Hindlimb muscle (tissue), 1 donor: ENCODE measurements around the gene ELN. TPM values are rescaled to one million over a fixed set of nuclear protein-coding genes. Genes with fewer than 3 reads are reported as not detected.

Experiments used
- DNase-seq: peaks from one replicate; pipeline ENCODE4 v3.0.0-alpha.2; 2013
- polyA plus RNA-seq: library from polyadenylated mRNA; unstranded; fragments of 120-200 nt; gene quantifications from one replicate; pipeline ENCODE4 v1.2.1, GENCODE V29; 2013; ENCODE audit not compliant: insufficient read length

ELN gene
- polyA plus RNA-seq, 1 donor = 87.1 TPM

DNA sequence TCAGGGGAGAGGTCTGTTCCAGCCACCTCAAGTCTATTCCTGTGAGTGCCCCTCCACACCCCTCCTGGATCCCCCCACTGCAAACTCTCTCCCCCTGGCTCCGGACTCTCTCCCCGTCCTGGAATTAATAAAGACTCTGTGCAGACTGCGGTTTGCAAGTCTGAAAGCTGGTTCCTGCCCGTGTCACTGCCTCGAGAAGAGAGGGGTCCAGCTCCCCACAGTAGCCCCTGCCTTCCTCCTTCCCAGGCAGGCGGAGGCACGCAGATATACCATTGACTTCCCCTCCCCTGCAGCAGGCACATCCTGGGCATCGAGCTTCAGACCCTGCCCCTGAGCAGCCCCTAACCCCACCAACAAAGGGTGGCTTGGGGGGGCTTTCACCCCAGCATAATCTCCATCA is 2.2 kb upstream of the ELN start:
- DNase-seq = no peak

DNA sequence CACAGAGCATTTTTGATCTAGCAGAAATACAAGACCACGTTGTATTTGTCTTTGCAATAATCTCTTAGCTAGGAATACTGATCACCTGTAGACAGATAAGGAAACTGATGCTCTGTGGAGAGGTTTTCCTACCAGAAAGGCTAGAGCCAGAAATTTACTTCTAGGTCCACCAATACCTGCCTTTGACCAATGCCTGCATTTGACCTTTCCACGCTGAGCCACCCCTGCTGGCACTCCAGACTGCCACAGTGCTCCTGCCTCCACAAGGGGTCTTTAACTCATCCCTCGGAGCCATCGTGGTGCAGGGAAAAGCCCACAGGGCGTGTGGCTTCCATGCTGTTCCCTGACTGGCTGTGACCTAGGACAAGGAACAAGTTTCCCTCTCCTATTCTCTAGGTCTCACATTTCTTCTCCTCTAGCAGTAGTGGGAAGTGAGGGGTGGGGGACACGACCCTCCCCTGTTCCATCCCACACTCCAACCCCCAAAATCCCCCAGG is 1.5 kb upstream of the ELN start:
- DNase-seq = no peak

DNA sequence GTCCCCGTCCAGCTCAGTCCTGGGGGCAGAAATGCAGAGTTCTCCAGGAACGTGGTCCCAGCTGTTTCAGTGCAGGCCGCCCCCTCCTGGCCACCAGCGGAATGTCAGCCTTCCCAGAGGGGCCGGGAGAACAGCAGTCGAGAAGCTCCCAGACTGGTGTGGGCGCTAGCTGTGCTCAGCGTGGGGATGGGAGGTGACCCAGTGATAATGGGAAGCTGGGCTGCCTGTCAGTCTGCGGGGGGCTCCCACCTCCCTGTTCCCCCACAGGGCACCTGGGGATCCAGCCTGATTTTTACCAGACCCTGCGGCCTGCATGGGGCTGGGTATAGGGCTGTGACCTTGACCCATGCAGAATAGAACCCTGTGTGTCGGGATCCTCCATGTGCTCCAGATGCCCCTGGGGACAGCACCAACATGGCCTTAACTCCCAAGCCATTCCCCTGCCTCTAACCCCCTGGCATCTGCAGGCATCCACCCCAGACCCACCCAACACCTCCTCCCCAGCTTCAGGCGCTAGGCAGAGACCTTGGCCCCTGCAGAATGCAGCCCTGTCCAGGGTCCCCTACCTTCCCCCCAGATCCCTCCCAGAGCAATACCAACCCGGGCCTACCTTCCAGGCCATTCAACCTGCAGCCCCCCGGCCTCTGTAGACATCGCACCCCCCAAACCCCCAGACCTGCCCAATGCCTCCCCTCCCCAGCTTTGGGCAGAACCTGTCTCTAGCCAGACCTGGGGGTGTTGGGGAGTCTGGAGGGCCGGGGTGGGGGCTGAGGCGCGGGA is 880 bp upstream of the ELN start:
- DNase-seq = peak; percentile 83

DNA sequence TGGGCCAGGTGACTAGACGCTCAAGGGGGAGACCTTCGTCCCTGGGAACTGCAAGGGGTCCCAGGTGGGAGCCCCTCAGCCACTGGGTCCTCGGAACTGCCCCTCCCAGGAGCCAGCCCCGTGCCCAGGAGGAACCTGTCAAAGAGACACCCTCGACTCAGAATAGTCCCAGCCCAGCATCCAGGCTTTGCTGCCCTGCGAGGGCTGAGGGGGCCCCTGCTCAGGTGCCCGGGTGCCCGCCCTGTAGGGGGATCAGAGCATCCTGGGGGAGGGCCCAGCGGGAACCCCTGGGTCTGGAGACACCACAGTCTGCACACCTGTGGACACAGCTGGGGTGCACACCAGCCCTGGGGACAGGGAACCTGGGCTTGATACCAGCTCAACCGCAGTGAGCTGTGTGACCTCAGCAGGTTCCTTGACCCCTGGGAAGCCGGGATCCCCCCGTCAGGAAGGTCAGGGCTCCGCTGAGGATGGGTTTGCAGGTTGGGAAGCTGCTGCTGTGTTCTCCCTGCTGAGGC is 407 bp downstream of the ELN start:
- no peak for DNase-seq

DNA sequence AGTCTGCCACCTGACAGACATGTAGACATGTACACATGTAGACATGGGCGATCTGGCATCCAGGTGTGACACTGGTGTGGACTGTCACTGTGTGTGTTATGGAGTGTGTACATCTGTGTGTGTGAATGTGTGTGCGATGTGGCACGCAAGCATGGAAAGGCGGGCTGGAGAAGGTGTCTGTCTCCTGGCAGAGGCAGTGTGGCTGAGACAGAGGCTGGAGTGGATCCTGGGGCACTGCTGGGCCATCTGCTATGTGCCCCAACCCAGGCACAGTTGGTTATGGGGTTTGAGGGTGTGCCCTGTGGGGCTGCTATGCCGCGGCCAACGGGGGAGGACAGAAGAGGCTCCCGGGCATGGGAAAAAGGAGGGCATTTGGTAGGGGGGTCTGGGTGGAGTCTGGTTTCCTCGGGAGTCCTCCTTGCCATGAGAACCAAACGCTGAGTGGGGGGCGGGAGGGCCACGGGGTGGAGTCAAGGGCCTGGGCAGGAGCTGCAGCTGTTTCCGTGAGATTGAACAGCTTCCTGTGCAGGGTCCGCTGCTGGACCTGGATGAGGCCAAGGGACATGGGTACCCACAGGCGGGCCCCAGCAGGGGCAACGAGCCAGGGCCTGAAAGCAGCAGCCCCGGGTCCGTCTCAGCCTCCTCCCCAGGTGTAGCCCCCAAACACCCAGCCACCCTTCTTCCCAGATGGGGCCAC is 1.3 kb downstream of the ELN start:
- no peak for DNase-seq

DNA sequence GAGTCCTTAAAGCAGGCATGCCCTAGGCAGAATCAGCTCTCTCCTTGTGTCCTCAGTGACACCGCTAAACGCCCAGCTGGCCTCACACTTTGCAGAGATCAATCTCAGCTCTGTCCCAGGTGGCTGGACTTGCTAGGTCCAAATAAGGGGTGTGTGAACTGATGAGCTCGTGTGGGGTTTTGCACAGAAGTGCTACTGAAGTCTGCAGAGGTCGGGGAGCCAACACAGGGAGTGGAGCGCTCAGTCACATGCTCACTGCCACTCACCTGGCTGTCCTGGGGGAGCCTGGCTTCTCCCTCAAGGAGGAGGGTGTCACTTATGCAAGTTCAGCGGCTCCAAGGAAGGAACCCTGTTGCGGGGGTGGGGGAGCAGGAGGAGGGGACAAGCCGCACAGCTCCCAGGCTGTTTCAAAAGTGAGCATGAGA is 2.0 kb downstream of the ELN start:
- DNase-seq = no peak

DNA sequence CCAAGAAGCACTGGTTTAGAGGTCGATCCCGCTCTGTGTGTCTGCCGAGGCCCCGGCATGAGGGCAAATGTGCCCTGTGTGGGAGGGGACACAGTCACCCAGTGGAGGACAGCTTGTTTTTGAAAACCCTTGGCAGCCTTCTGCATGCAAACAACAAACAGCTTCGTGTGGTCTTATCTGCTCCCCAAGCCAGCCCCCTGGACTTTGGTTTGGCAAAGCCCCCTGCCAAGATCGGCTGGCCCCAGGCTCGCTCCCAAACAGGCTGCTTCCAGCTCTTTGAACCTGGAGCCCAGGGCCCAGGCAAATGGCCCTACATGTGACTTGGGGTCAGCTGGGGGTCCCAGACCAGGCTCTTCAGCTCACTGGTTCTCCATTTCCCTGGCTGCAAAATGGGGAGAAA is 2.9 kb downstream of the ELN start:
- DNase-seq = no peak

DNA sequence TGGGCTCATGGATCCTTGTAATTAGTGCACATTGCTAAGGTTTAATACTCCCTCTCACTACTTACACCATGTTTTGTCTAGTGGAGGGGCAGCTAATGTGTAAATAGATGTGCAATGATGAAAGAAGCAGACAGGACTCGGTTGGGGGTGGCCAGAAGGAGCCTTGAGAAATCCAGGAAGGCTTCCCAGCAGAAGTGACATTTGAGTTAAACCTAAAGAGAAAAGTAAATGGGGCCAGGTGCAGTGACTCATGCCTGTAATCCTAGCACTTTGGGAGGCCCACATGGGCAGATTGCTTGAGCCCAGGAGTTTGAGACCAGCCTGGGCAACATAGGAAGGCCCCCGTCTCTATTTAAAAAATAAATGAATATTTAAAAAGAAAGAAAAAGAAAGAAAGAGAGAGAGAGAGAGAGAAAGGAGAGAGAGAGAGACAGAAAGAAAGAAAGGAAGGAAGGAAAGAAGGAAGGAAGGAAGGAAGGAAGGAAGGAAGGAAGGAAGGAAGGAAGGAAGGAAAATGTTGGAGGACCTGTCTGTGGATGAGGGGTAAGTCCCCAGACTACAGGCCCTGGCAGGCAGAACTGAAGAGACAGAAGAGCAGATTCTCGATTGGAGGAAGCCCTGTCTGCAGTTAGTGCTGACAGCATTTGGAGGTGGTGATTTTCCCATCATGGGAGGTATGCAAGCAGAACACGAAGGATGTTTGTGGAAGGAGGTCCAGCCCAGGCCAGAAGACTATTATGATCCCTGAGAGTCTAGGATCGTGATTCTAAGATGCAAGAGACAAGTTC is 3.6 kb downstream of the ELN start:
- DNase-seq = no peak

DNA sequence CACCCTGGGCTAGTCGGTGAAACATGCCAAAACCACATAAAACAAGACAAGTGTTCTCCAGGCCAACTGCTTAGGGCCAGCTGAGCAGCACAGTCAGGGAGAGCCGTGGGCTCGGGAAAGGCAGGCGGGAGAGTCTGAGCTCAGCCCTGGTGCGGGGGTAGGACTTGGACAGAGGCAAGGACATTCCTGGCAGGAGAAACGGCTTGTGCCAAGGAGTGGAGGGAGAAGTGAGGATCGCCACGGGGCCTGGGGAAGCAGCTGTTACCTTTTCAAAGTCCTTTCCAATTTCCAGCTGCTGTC is 4.2 kb downstream of the ELN start:
- peak; percentile 60 for DNase-seq

DNA sequence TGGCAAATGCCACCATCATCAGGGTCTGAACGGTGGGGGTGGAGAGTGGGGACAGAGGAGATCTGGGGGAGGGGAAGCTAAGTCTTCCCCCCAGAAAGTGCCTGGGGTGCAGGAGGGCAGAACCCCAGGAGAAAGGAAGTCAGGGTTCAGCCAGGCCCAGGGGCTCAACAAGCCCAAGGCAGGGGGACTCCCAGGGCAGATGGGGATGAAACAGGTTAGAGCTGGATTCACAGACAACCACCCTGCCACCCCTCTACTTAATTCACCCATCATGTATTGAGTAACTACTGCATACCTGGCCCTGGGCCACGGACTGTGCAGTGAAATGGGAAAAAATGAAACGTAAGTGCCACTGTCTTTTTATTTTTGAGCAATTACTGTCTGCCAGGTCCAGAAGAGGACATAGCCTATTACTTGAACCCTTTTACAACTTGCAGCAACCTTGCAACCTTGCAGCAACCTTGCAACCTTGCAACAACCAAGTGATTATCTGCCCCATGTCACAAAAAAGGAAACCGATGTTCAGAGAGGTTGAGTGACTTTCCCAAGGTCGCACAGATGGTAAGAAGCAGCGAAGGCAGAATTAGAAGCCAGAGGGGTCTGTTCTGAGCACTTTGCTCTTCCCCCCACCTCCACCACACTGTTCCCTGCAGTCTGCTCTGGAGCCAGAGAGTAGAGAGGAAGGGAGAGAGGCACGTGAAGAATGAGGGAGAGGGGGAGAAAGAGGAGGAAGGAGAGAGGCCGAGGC is 4.8 kb downstream of the ELN start:
- no peak for DNase-seq

DNA sequence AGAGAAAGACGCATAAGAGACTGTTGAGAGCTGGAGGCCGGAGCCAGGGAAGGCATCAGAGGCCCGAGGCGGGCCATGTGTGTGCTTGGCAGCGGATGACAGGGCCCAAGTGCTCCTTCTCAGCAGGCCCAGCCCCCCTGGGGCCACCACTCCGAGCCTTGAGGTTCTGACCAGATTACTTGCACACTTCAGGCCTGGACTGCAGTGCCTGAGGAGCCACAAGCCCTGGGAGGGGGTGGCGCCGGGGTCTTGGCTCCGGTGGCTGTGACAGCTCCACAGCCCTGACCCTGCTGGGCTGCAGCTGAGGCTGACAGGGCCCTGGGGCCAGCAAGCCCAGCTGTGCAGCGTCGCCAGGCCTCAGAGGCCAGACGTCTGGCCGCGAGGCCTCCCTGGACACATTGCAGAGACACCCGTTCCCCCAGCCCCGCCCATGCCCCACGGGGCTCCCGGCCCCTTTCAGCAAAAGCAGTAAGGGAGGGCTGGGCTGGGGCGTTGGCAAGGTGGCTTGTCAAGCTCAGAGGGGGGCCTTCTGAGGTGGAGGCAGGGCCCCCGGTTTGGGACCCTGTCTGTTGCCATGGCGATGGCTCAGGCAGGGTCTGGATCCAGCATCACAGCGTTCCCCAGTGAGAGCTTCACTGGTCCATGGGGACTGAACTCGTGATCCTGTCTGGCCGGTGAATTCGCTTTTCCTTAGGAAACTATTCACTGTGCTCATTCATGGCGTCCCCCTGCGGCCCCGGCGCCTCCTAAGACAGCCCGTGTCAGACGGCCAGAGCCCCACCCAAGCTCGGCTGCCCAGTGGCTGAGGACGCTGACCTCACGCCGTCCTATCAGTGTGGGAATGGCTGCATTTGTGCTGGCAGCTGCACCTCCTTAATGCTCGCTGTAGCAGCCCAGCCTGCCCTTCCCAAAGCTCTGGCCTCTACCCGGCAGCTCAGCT is 5.7 kb downstream of the ELN start:
- peak; percentile 55 for DNase-seq

DNA sequence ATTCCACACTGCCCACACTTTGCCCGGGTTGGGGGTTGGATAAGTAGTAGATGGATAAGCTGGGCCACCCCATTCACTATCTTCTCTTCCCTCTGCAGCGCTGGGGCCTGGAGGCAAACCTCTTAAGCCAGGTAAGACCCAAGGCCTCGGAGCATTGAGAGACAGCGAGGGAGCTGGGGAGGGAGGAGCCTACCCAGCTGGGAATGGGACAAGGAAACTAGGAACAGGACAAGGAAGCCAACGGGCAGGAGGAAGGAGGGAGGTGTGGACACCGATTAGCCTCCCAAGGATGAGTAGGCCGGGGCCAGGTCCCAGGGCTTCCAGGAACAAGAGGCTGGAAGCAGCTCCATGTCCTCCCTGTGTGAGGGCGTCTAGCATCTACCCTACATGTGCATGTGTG is 9.6 kb downstream of the ELN start:
- no peak for DNase-seq

DNA sequence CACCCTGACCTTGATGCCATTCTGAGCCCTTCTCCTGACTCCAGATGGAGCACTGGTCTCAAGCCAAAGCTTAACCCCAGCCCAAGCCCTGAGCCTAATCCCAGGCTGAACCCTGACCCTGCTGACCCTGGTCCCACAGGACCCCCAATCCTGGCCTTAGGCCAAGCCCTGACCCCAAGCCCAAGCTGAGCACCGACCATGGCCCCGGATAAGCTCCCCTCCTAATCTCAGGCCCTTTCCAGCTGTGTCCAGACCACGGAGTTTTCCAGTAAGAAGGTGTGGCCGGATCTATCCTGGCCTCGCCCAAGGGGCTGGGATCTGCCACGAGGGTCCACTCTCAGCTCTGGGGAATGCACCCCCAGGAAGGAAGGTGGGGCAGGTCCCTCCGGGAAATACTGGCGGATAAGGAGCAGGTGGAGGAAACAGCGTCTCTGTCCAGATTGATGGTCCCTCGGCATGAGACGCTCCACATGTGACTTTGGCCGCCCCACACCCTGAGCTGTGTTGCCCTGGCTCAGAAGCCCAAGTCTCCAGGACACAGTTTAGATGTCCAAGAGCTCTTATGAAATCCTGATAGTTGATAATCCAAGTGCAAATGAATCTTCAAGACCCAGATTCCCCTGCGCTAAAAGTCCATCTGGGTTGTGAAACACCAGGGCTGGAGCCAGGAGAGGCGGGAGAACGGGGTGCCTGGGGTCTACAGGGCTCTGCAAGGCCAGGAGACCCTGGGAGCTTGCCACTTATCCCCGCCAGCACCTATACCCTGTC is 10.4 kb downstream of the ELN start:
- no peak for DNase-seq

DNA sequence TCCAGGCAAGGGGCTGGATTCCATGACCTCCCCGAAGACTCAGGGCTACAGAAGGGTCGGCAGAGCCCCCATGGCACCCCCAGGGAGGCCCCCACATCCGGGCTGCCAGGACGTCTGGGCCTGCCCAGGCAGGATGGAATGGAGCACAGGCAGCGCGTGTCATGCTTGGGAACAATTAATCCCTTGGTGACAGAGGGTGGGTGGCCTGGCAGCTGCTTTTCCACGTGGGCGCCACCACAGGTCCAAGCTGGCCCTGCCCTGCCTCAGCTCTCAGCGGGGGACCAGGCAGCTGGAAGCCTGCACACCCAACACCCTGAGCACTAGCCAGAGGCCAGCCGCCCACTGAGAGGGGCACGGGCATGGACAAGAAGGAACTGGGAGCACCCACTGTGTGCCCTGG is 11.4 kb downstream of the ELN start:
- no peak for DNase-seq

DNA sequence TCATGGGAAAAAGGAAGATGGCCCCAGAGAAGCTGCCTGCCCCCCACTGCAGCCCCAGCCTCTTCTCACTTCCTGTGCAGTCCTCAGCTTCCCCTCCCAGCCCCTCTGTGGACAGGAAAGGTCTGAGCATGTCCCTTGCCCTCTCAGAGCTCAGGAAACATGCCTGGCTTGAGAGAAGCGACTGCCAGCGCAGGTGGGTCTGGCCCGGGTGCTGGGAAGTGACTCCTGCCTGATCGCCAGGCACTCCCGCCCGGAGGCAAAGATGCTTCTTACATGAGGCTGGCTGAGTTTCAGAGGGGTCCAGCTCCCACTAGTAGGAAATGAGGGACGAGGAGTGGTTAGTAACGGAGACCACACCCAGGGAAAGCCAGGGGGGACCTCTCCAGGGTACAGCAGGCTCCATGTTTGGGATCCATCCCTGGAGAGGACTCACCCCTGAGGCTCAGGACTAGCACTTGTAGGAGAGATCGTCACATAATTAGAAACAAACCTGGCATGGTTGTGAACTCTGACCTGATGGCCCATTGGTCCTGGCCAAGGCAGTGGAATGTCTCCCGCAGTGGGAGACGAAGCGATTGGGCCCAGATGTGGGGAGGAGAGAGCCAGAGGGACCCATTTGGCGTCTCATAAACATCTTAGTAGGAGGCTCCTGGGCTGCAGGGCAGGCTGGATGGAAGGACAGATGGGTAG is 12.3 kb downstream of the ELN start:
- no peak for DNase-seq

DNA sequence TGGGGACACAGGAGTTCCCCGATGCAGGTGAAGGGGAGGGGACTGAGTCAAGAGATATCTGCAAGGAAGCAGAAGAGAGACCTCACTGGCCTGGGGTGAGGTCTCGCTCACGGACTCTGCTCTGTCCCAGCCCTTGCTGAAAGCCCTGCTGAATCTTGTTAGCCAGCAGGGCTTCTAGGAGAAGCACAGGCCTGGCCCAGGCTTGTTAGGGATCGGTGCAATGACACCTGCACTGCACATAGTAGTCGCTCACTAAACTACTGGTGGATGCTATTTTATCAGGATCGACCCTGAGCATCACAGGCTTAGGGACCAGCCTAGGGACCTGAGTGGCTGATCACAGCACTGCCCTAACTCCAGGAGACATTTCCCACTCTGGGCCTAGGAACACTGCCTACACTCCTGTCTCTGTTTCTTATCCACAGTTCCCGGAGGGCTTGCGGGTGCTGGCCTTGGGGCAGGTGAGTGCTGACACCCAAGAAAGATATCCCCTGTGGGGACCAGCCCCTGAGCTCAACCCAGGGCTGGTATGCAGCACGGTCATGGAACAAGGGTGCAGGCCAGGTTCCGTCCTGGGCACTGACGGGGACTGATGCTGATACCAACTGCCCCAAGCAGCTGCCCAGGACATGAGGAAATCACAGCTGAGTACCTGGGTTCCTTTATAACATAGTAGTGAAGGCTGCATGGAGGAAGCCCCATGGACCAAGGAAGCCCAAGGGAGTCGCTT is 13.0 kb downstream of the ELN start:
- no peak for DNase-seq

DNA sequence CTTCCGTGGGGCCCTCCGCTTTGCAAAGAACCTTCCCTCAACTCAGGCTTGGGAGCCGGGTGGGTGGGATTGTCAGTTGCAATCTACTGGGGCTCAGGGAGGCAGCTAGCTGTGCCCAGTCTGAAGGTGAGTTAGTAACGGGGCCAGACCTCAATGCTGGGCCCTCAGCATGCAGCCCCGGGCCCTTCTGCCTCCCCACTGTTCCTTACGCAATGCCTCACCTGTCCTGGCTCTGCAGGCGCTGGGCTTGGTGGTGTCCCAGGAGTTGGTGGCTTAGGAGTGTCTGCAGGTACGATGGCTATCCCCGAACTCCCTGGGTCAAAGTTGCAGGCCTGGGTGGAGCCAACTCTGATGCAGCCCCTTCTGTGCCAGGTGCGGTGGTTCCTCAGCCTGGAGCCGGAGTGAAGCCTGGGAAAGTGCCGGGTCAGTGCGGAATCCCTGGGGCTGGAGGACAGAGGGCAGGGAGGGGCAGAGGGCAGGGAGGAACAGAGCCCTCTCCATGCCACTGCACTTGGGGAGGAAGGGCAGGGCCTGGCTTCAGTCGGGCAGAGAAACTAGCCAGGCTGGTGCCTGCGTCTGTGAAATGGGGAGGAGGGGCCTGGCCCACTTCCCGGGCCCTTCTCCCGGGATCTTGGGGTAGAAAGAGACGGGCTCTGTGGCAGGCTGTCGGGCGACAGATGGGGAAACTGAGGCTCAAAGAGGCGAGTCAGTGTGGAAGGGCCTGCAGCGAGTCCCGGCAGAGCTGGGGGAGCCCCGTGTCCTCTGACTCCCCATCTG is 15.0 kb downstream of the ELN start:
- DNase-seq = no peak

DNA sequence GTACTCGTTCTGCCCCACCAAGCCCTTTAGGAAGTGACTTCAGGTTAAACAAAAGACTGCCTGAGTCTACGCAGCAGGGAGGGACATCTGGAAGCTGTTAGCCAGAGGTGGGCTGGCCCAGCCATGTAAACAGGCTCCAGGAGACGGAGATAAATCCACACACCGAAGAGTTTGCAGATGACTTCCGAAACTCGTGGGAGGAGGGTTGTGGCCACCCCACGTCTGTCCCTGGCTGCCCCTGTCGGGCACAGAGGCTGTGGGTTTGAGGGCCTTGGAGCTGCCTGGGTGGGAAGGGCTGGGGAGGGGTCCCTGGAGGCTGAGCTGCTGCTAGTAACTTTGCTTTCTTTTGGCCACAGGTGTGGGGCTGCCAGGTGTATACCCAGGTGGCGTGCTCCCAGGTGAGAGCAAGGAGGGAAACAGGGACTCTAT is 15.6 kb downstream of the ELN start:
- no peak for DNase-seq
